WERI-Rb-1 (cell line): ENCODE results near the gene NR4A1.

Experiments
- DNase-seq: peaks from one replicate; pipeline ENCODE4 v3.0.0-alpha.2; 2020
- H3K27ac ChIP-seq: fragments of 250-450 bp; sonication (Bioruptor Pico); 2 replicates; pipeline ENCODE4 v1.5.1; 2020; ENCODE audit warnings: mild to moderate bottlenecking, moderate library complexity
- H3K27me3 ChIP-seq: fragments of 250-450 bp; sonication (Bioruptor Pico); 2 replicates; pipeline ENCODE4 v1.5.1; 2021; ENCODE audit warnings: mild to moderate bottlenecking, low read depth, moderate library complexity; ENCODE audit not compliant: insufficient read depth, severe bottlenecking
- H3K36me3 ChIP-seq: fragments of 250-450 bp; sonication (Bioruptor Pico); 2 replicates; pipeline ENCODE4 v1.5.1; 2020; ENCODE audit warnings: mild to moderate bottlenecking, moderate library complexity
- H3K4me3 ChIP-seq: 2 replicates; pipeline ENCODE4 v1.5.1; 2011; ENCODE audit warnings: low read depth, mild to moderate bottlenecking, control low read depth, low read length
- H3K9me3 ChIP-seq: fragments of 250-450 bp; sonication (Bioruptor Pico); 2 replicates; pipeline ENCODE4 v1.5.1; 2021; ENCODE audit warnings: mild to moderate bottlenecking, moderate library complexity; ENCODE audit not compliant: severe bottlenecking
- TF ChIP-seq, protein P1 (sequence below): IDR thresholded peaks from 2 replicates; pipeline ENCODE4 v1.5.1; 2011; ENCODE audit warnings: low read depth, mild to moderate bottlenecking, control low read depth, inconsistent platforms, low read length

The NR4A1 gene

DNA sequence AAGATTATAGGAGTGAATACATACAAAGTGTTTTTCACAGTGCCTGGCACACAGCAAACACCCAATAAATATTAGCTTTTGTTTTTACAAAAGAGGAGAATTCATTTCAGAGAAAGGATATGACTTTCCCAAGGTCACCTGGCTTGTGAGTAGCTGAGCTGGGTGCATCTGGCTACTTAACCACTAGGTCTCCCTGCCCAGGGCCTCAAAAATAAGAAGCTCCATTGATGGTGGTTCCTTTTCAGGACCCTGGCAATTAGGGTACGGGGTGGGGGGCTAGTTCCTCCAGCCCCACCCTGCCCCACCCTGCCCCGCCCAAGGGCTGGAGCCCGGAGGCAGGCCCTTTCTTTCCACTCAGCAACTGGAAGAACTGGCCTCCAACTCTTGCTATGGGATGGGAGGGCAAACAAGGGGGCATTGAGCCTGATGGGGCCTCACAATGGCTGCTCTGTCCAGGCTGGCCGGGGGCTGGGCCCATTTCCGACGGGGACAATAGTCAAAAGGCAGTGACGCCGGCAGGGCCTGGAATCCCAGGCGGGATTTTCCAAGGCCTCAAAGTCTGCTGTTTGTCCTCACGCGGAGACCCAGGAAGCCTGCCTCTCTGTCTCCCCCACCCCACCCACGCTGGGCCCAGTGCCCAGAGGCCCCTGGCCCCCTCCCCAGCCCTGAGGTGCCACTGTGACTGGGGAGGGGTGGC, 10.4 kb downstream of the NR4A1 start:
- no peak for DNase-seq
- Histone ChIP-seq H3K27me3 (no peaks in the 10 kb centered on the region), H3K36me3 (peaks cover 23% of the 10 kb centered on the region), H3K4me3 (no peak overlapping the region), H3K27ac (no peak overlapping the region), H3K9me3 (no peaks in the 10 kb centered on the region)
- TF ChIP-seq, protein P1, sequence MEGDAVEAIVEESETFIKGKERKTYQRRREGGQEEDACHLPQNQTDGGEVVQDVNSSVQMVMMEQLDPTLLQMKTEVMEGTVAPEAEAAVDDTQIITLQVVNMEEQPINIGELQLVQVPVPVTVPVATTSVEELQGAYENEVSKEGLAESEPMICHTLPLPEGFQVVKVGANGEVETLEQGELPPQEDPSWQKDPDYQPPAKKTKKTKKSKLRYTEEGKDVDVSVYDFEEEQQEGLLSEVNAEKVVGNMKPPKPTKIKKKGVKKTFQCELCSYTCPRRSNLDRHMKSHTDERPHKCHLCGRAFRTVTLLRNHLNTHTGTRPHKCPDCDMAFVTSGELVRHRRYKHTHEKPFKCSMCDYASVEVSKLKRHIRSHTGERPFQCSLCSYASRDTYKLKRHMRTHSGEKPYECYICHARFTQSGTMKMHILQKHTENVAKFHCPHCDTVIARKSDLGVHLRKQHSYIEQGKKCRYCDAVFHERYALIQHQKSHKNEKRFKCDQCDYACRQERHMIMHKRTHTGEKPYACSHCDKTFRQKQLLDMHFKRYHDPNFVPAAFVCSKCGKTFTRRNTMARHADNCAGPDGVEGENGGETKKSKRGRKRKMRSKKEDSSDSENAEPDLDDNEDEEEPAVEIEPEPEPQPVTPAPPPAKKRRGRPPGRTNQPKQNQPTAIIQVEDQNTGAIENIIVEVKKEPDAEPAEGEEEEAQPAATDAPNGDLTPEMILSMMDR, result no peak

DNA sequence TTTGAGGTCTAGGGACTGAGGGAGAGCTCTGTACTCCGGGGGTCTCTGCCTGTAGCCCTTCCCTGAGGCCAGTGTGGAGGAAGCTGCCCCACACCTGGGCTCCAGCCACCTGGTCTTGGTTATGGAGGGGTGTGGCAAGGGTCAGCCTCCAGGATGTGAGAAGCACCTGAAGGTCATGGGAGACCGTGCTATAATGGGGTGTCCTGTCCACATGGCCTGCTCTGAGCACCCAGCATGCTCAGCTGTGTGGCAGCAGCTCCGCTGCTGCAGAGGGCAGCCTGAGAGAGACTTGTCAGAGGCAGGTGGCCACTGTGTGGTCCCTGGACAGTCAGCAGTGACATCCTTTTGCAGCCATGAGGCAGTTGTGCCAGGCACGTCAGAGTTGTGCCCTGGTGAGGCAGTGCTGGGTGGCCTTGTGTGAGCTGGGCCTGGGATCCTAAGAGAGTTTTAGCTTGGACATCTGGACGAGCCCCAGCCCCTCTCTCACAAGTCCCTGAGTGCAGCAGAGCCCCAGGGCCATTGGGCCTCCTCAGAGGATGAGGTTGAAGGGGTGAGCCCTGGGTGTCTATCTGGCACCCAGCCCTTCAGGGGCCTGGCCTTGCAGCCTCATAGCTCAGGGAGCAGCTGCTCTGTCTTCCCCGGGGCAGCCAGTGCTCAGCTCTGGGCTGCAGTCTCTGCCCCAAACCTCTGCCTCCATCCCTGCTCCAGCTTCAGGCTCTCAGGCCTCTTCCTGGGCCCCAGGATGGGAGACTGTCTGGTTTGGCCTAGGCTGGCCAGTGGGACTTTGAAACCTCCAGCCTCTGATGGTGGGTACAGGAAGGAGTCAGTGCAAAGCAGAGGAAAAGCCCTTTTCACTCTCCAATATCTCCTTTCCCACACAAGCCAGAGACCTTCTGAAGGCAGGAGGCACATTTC, 11.2 kb downstream of the NR4A1 start:
- Histone ChIP-seq H3K9me3 (no peaks in the 10 kb centered on the region), H3K27ac (no peak overlapping the region), H3K36me3 (peaks cover 16% of the 10 kb centered on the region), H3K4me3 (no peak overlapping the region), H3K27me3 (no peaks in the 10 kb centered on the region)
- TF ChIP-seq, protein P1, result no peak
- DNase-seq, result no peak

DNA sequence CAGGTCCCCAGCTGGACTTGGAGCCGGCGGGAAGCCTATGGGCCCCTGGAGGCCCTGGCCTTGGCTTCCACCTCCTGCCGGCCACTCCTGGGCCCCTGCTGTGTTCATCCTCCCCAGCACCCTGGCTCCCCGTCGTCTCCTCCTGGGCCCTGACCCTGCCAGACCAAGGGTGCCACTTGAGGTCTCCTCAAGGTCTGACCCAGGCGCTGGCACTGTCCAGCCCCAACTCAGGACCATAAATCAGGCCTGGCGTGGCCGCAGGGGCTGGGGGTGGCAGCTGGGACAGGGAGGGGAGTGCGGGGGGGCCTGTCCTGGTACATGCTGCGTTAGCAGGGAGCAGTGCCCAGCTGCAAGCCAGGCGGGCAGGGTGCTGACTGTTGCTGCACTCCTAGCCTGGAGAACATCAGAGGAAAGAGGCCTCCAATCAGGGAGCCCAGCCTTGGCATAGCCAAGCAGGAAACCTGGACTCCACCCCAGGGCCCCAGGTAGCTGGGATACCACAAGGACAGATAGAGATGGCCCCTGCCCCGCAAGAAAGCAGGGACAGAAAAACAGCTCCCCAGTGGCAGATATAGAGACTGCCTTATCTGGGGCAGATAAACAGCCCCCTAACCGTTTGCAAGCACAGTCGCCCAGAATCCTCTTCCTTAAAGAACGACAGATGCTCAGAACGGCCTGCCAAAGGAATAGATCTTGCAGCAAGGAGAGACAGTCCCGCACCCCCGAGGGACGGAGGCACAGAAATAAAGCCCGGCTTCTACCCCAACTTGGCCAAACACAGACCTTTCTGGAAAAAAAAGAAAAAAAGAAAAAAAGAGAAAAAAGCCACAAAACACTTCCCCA, 12.1 kb downstream of the NR4A1 start:
- H3K4me3 ChIP-seq, result no peak overlapping the region
- DNase-seq, result no peak
- no peak overlapping the region for H3K27ac ChIP-seq
- no peaks in the 10 kb centered on the region for H3K27me3 ChIP-seq
- TF ChIP-seq, protein P1, result no peak
- no peaks in the 10 kb centered on the region for H3K9me3 ChIP-seq
- peaks cover 8% of the 10 kb centered on the region; the same call in 1 of the 2 replicates for H3K36me3 ChIP-seq

DNA sequence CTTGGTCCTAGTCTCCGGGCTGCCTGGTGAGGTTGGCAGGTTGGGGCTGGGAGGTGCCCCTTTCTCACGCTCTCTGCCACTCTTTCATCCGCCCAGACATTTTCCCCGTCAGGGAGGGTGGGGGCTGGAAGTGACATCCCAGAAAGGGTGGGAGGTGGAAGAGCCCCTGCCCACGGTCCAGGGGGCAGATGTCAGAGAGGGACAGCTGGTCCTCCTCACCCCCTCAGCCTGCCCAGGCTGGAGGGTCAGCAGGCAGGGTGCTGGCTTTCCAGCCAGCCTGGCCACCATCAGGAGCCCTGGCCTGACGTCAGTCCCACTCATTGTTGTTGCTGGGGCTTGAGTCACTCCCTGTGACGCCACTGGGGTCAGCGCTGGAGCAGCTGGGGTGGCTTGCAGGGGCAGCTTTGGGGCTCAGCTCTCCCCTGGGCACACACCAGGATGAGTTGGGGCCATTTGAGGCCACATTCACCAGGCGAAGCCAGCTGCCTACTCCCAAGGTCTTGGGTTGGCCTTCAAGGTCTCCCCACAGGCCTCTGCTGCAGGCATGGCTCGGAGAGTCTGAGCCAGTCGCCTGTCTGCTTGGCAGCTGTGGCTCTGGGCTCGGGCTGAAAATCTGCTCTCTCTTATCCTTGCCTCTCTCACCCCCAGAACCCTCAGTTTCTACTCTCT, 12.9 kb downstream of the NR4A1 start:
- Histone ChIP-seq H3K27ac (no peak overlapping the region), H3K36me3 (0 out of 2 replicates have a peak, but pooled peaks cover 4% of the 10 kb centered on the region), H3K4me3 (no peak overlapping the region), H3K27me3 (no peaks in the 10 kb centered on the region), H3K9me3 (peaks cover 3% of the 10 kb centered on the region)
- no peak for DNase-seq
- TF ChIP-seq, protein P1, result no peak

DNA sequence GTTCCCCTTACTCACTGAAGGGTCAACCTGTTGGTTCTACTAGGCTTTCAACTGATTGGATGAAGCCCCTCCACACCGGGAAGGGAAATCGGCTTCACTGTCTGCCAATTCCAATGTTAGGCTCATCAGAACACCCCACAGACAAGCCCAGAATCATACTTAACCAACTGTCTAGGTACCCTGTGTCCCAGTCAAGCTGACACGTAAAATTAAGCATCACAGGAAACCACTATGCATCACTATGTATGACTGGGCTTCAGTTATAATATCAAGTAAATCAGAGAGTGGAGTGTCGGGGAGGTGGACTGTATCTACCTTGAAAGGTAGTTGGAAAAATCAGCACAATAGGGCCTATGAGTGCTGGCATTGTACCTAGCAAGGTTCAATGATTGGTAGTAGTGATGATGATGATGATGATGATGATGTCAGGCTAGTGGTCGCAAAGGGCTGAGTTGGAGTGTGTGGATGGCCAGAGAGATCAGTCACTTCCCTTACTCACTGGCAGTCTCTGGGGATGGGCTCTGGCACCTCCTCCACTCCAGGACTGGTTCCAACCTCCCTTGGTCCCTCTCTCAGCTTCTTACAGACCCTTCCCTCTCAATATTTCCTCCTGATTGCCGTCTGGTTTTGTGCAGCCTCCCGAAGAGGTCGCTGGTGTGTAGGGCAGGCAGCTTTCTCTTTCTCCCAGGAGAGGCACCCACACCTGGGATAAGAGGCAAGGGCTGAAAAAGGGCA, 15.3 kb downstream of the NR4A1 start:
- TF ChIP-seq, protein P1, result no peak
- no peak for DNase-seq
- H3K36me3 ChIP-seq, result peaks cover under 1% of the 10 kb centered on the region; the same call in 1 of the 2 replicates

More for the DNA sequence above, 15.3 kb downstream of the NR4A1 start:
- H3K27me3 ChIP-seq, result no peaks in the 10 kb centered on the region
- no peak overlapping the region for H3K27ac ChIP-seq
- H3K9me3 ChIP-seq, result peaks cover 3% of the 10 kb centered on the region
- H3K4me3 ChIP-seq, result no peak overlapping the region
